BLaER1 treated with 17β-estradiol and CSF1 and Interleukin-3, amounts not matched to agents 10 nM and 100 nM (cell line): Measurements from ENCODE around the gene GFM1.

Source experiments
- H3K27ac ChIP-seq, 11 experiments: shearing (Covaris generic); formaldehyde crosslinking; 2 replicates each; pipeline ENCODE4 v1.8.1; 2022
- H3K27me3 ChIP-seq, 11 experiments: shearing (Covaris generic); formaldehyde crosslinking; 2 replicates each; pipeline ENCODE4 v1.8.1; 2022
- H3K36me3 ChIP-seq, 11 experiments: shearing (Covaris generic); formaldehyde crosslinking; 2 replicates each; pipeline ENCODE4 v1.8.1; 2022
- H3K4me1 ChIP-seq, 10 experiments: shearing (Covaris generic); formaldehyde crosslinking; 2 replicates each; pipeline ENCODE4 v1.8.1; 2022
- H3K4me2 ChIP-seq, 11 experiments: shearing (Covaris generic); formaldehyde crosslinking; 2 replicates each; pipeline ENCODE4 v1.8.1; 2022
- H3K4me3 ChIP-seq, 10 experiments: shearing (Covaris generic); formaldehyde crosslinking; 2 replicates each; pipeline ENCODE4 v1.8.1; 2022
- H3K9ac ChIP-seq, 11 experiments: shearing (Covaris generic); formaldehyde crosslinking; 2 replicates each; pipeline ENCODE4 v1.8.1; 2022
- H3K9me3 ChIP-seq, 11 experiments: shearing (Covaris generic); formaldehyde crosslinking; replicated peaks in 1 of 11; 2 replicates each; pipeline ENCODE4 v1.8.1; 2022
- H4K20me1 ChIP-seq, 11 experiments: shearing (Covaris generic); formaldehyde crosslinking; 2 replicates each; pipeline ENCODE4 v1.8.1; 2022
- Cebpa-rat ChIP-seq, 11 experiments: shearing (Covaris generic); IDR thresholded peaks; 2 replicates each; pipeline ENCODE4 v1.8.1; 2022

GFM1 gene

DNA sequence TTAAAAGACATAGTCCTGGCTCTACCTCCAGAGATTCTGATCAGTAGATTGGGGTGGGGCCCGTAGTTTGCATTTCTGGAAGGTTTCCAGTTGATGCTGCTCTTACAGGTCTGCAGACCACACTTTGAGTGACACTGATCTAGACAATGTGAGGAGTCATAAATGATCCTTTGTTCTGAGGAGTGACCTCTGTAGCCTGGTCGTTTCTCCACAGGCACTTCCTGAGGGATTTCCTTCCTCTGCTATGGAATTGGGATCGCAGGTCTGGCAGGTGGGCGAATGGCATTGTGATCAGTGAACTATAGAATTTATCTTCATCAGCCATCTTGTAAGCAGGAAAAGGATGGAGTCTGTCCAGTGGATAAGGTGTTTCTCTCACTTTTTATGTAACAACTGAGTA lies 5.5 kb downstream of the GFM1 start:
- H3K27ac ChIP-seq, result no peak overlapping the region
- peaks cover 74 to 92% (median 90%) of the 10 kb centered on the region in 11 experiments for H3K36me3 ChIP-seq
- no peaks in the 10 kb centered on the region for H3K9me3 ChIP-seq
- H3K4me3 ChIP-seq, result no peak overlapping the region
- H3K9ac ChIP-seq, result no peak overlapping the region
- TF ChIP-seq Cebpa-rat (IDR thresholded peaks at IDR 0.05), result no peak
- no peak overlapping the region for H3K4me2 ChIP-seq
- peaks cover 10 to 15% (median 12%) of the 10 kb centered on the region in 10 experiments; a peak in 19 of 20 replicates for H3K4me1 ChIP-seq
- peaks cover 0 to 55% (median 0%) of the 10 kb centered on the region in 11 experiments; a peak in 4 of 22 replicates for H4K20me1 ChIP-seq
- H3K27me3 ChIP-seq, result no peaks in the 10 kb centered on the region

DNA sequence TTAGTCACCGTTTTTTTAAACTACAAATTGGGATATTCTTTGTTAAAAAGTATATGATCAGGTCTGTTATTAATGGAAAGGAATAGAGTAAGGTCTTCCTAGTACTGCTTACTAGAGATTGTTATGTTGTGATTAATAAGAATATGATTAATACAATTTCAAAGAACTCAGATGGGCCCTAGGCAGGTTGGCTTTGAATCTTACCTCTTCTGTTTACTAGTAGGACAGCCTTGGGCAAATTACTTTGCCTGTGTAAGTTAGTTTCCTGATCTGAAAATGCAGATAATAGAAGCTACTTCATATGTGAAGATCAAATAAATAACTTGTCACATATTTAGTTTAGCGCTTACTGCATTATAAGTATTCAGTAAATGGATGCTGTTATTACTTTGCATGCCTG lies 6.9 kb downstream of the GFM1 start:
- Histone ChIP-seq H3K27ac (no peak overlapping the region), H3K36me3 (peaks cover 85 to 100% (median 98%) of the 10 kb centered on the region in 11 experiments), H3K9ac (no peak overlapping the region), H3K4me2 (no peak overlapping the region), H4K20me1 (peaks cover 0 to 47% (median 0%) of the 10 kb centered on the region in 11 experiments; a peak in 4 of 22 replicates), H3K4me1 (peaks cover 0 to 5% (median under 1%) of the 10 kb centered on the region in 10 experiments; a peak in 9 of 20 replicates), H3K9me3 (no peaks in the 10 kb centered on the region), H3K4me3 (no peak overlapping the region), H3K27me3 (no peaks in the 10 kb centered on the region)
- TF ChIP-seq Cebpa-rat (IDR thresholded peaks at IDR 0.05), result no peak

DNA sequence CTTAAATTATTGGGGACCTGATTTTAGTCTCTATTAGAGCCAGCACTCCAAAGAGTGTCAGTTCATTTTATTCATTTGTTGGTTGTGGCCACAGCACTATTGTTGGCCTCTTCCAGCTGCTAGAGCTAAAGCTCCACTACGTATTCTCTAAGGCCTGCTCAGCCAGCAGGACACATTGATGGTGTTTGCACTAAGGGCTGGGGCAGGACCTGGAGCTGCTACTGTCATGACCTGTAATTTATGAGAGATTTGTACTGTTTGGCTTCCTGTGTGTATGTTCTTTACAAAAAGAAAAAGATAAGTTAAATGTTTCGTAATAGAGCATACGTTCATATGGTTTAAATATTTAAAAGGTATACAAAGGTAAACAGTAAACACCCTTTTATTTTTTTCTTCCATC lies 8.1 kb downstream of the GFM1 start:
- Histone ChIP-seq H3K4me3 (no peak overlapping the region), H3K27ac (no peak overlapping the region), H3K9ac (no peak overlapping the region), H4K20me1 (peaks cover 0 to 36% (median 0%) of the 10 kb centered on the region in 11 experiments; a peak in 4 of 22 replicates), H3K27me3 (no peaks in the 10 kb centered on the region), H3K9me3 (no peaks in the 10 kb centered on the region), H3K4me2 (no peak overlapping the region), H3K36me3 (peaks cover 81 to 98% (median 94%) of the 10 kb centered on the region in 11 experiments), H3K4me1 (no peaks in the 10 kb centered on the region)
- peak in 1 of 11 experiments; percentile 12; a peak in 1 of 22 replicates for TF ChIP-seq Cebpa-rat (IDR thresholded peaks at IDR 0.05)

DNA sequence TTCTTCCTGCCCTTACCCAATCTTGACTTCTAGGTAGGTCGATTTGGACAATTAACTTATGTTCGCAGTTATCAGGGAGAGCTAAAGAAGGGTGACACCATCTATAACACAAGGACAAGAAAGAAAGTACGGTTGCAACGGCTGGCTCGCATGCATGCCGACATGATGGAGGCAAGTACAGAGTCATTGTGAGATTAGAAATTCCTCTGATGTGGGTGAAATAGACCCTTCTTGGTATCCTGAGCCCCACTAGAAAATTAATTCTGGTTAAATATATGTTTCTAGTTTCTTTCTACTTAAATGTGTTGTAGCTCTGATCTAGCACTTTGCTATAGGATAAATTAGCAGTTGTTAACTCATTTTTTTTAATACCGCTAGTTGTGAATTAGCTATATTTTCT lies 14.6 kb downstream of the GFM1 start:
- peaks cover 86 to 98% (median 92%) of the 10 kb centered on the region in 11 experiments for H3K36me3 ChIP-seq
- H3K27ac ChIP-seq, result no peak overlapping the region

DNA sequence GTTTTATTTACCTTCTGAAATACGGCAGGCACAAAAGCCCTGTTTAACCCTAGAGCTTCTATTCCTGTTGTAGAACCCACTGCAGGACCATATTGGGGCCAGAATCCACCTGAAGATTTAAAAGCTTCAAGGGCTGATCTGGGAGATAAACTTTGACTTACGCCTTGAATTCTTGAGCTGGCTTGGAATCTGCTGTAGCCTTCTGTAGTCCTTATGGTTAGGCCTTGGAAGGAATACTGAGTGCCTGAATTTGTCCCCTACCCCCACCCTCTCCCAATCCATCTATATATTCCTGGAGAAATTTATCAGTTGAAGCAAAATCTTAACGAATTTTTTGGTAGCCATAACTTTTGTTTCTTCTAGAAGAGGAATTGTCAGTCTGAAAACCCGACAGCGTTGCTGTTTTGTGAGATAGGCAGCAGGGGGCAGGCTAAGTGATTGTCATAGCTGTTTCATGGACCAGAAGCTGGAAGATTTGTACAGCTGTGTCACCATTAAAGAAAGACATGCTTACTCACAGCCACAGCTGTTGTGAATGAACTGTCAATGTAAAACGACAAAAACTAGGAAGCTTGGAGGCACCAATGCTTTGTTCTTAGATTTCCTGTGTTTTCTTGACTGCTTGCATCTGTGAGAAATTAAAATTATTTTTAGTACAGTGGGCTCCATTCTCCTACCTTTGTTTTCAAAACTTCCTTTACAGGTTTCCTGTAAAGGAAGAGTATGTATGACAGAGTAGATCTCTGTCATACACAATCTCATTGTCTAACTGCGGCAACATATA lies 15.3 kb downstream of the GFM1 start:
- H3K27me3 ChIP-seq, result no peaks in the 10 kb centered on the region
- H3K9ac ChIP-seq, result peak overlapping the region in 1 of 11 experiments; percentile 20; a peak in 1 of 22 replicates
- no peaks in the 10 kb centered on the region for H3K9me3 ChIP-seq
- peak overlapping the region in 7 of 11 experiments; percentile 6 to 53 (median 23); a peak in 5 of 22 replicates for H3K27ac ChIP-seq
- no peak overlapping the region for H3K4me3 ChIP-seq
- H3K4me1 ChIP-seq, result no peaks in the 10 kb centered on the region; a peak in 1 of 20 replicates
- no peak for TF ChIP-seq Cebpa-rat (IDR thresholded peaks at IDR 0.05)
- peaks cover 85 to 98% (median 91%) of the 10 kb centered on the region in 11 experiments for H3K36me3 ChIP-seq
- peaks cover 0 to 22% (median 0%) of the 10 kb centered on the region in 11 experiments; a peak in 6 of 22 replicates for H4K20me1 ChIP-seq
- no peak overlapping the region for H3K4me2 ChIP-seq

More for the DNA sequence above, 14.6 kb downstream of the GFM1 start:
- Histone ChIP-seq H3K4me3 (no peak overlapping the region), H3K27me3 (no peaks in the 10 kb centered on the region), H3K9me3 (no peaks in the 10 kb centered on the region), H3K4me1 (no peaks in the 10 kb centered on the region; a peak in 1 of 20 replicates), H3K4me2 (no peak overlapping the region), H4K20me1 (peaks cover 0 to 14% (median 0%) of the 10 kb centered on the region in 11 experiments; a peak in 5 of 22 replicates), H3K9ac (no peak overlapping the region; a peak in 1 of 22 replicates)
- TF ChIP-seq Cebpa-rat (IDR thresholded peaks at IDR 0.05), result no peak

DNA sequence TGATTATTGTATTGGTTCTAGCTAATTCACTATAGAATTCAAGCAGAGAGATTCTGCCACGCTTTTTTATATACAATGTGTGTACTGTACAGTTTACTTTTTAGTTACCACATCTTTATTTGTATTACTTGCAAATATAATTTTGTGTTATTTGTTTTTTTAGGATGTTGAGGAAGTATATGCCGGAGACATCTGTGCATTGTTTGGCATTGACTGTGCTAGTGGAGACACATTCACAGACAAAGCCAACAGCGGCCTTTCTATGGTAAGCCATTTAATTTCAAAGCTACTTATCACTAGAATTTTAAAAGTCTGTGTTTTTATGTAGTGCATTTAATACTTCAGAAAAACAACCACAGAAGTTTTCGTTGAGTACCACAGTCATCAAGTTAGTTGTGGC lies 16.4 kb downstream of the GFM1 start:
- Histone ChIP-seq H3K4me1 (no peaks in the 10 kb centered on the region; a peak in 1 of 20 replicates), H3K36me3 (peaks cover 85 to 98% (median 91%) of the 10 kb centered on the region in 11 experiments), H3K27ac (peak overlapping the region in 1 of 11 experiments; percentile 53; a peak in 1 of 22 replicates), H4K20me1 (peaks cover 0 to 24% (median 0%) of the 10 kb centered on the region in 11 experiments; a peak in 6 of 22 replicates), H3K9ac (no peak overlapping the region), H3K27me3 (no peaks in the 10 kb centered on the region), H3K9me3 (no peaks in the 10 kb centered on the region), H3K4me3 (no peak overlapping the region), H3K4me2 (no peak overlapping the region)
- TF ChIP-seq Cebpa-rat (IDR thresholded peaks at IDR 0.05), result no peak

DNA sequence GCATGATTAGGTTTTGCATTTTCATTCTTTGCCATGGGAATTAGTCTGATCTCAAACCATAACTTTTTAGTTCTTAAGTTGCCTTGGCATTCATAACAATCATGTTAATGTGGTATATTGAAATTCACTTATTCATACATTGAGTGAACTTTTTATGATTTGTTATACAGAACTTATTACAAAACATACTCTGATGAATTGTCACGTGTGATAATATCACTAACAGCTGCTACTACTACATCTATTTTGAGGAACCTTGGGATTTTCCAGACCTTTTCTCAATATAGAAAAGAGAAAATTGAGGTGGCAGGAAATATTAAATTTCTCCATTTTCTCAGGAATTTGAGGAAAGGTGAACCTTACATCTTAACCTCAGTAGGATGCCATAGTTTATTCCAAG lies 18.9 kb downstream of the GFM1 start:
- H3K27me3 ChIP-seq, result no peaks in the 10 kb centered on the region
- no peaks in the 10 kb centered on the region for H3K9me3 ChIP-seq
- peaks cover 87 to 100% (median 95%) of the 10 kb centered on the region in 11 experiments for H3K36me3 ChIP-seq
- H3K4me1 ChIP-seq, result no peaks in the 10 kb centered on the region; a peak in 1 of 20 replicates
- H3K4me2 ChIP-seq, result no peak overlapping the region
- H3K4me3 ChIP-seq, result no peak overlapping the region
- TF ChIP-seq Cebpa-rat (IDR thresholded peaks at IDR 0.05), result no peak
- peaks cover 0 to 20% (median 5%) of the 10 kb centered on the region in 11 experiments; a peak in 7 of 22 replicates for H4K20me1 ChIP-seq
- H3K9ac ChIP-seq, result no peak overlapping the region
- no peak overlapping the region for H3K27ac ChIP-seq

DNA sequence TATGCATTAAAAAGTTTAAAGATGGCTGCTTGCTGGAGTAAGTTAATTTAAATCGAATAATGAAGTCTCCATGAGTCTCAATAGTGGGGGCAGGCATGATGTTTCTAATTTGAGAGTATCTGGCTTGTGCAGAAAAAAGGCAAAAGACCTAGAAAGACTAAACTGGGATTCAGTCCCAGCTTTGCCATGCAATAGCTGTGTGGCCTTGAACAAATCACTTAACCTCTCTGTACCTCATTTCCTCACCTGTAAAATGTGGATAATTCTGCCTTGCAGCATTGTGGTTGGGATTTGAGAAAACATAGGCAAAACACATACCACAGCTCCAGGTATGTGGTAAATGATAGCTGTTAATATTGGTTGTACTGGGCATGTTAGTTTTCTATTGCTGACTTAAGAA lies 19.5 kb downstream of the GFM1 start:
- peaks cover 90 to 100% (median 95%) of the 10 kb centered on the region in 11 experiments for H3K36me3 ChIP-seq
- no peaks in the 10 kb centered on the region; a peak in 1 of 20 replicates for H3K4me1 ChIP-seq
- TF ChIP-seq Cebpa-rat (IDR thresholded peaks at IDR 0.05), result no peak
- no peak overlapping the region for H3K4me2 ChIP-seq
- H3K9me3 ChIP-seq, result no peaks in the 10 kb centered on the region
- no peak overlapping the region for H3K27ac ChIP-seq
- H3K4me3 ChIP-seq, result no peak overlapping the region
- H3K27me3 ChIP-seq, result no peaks in the 10 kb centered on the region
- no peak overlapping the region for H3K9ac ChIP-seq
- peaks cover 0 to 20% (median 5%) of the 10 kb centered on the region in 11 experiments; a peak in 7 of 22 replicates for H4K20me1 ChIP-seq

DNA sequence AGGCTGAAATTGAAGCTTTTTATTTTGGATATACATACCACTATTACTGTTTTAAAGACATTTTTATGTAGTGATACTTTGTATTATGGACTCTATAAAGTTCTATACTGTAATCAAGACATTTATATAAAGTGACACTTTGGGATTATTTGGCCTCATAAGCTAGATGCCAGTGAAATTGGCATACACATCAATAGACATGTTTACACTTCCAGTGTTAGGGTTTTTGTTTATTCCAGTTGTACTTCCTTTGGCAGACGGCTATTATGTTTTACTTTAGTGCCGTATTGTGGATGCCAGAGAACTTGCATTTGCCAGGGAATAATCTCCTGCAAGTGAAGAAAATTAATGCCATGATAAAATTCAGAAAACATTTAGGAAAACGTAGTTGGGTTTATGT lies 22.1 kb downstream of the GFM1 start:
- no peak overlapping the region for H3K4me2 ChIP-seq
- peaks cover 0 to 17% (median 5%) of the 10 kb centered on the region in 11 experiments; a peak in 8 of 22 replicates for H4K20me1 ChIP-seq
- no peak for TF ChIP-seq Cebpa-rat (IDR thresholded peaks at IDR 0.05)
- H3K4me1 ChIP-seq, result peaks cover 7 to 18% (median 11%) of the 10 kb centered on the region in 10 experiments; a peak in 19 of 20 replicates
- peaks cover 78 to 96% (median 89%) of the 10 kb centered on the region in 11 experiments for H3K36me3 ChIP-seq
- no peaks in the 10 kb centered on the region for H3K9me3 ChIP-seq
- no peak overlapping the region for H3K4me3 ChIP-seq
- H3K9ac ChIP-seq, result no peak overlapping the region
- H3K27me3 ChIP-seq, result no peaks in the 10 kb centered on the region
- H3K27ac ChIP-seq, result no peak overlapping the region
